Measurements from ENCODE around the gene PECR. TPM values are rescaled to one million over a fixed set of nuclear protein-coding genes. Genes with fewer than 3 reads are reported as not detected.
"Not testable (repeated sequence)": the region's sequence is repeated elsewhere in the genome, so short reads cannot be mapped to it uniquely, and the experiment has no call there.

Gene PECR
- total and polyA plus RNA-seq, 7 experiments from 2014 or later = 15.7 to 34.4 (median 23.4) TPM

DNA sequence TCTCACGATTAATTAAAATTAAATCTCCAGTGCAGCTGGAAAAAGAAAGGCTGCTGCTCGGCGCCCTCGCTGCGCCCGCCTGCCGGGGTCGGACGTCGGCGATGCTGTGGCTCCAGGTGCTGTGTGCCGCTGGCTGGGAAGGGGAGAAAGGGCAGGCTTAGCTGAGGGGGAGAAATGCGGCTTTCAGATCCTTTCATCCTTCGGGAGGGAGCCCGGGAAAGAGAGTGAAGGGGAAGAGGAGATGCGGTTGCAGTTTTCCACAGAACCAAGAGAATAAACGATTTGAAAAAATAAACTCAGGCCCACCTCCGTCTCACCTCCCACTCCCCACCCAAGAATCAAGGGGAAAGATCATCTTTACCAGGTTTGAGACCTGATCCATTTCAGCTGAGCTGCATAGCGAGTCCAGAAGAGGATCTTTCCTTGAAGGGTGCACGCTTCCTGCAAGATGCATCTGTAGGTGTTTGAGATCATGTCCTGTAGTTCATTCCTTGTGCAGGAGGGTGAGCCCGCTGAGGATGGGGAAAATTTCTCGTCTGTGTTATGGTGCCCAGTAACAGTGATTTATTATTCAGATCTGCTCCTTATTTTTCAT, 605 bp upstream of the PECR start:
- H3K36me3 Mint-ChIP-seq = peaks cover 0 to 14% (median 4%) of the 10 kb centered on the region in 5 donors
- DNase-seq (peak in 1 of 9 donors; percentile 14), ATAC-seq (peak; percentile 4)
- peaks cover 42 to 61% of the 10 kb centered on the region in 2 donors for H3K4me1 ChIP-seq (ENCODE audit: control insufficient read depth in 2 of 2, insufficient read depth in 2 of 2, low read length in 2 of 2)
- peaks cover 0 to 3% (median 0%) of the 10 kb centered on the region in 3 experiments for H3K36me3 ChIP-seq (ENCODE audit: control insufficient read depth in 2 of 3, insufficient read depth in 3 of 3, low read length in 3 of 3)
- H3K4me1 Mint-ChIP-seq = peaks cover 50 to 83% (median 66%) of the 10 kb centered on the region in 7 donors
- CTCF ChIA-PET = interaction anchor here (1.0 to 1.8 kb wide), 3 partner anchors 25 to 50 kb away, joined by 3 to 12 read pairs (median 3); partner anchors contain the start of gene XRCC5
- H3K4me3 Mint-ChIP-seq = peak overlapping the region; percentile 76 to 97 (median 94)
- H3K4me3 ChIP-seq (ENCODE audit: low read length) = peak overlapping the region; percentile 95
- no peaks in the 10 kb centered on the region for H3K9me3 Mint-ChIP-seq
- H3K27me3 Mint-ChIP-seq = no peaks in the 10 kb centered on the region
- intact Hi-C loops (cut with micrococcal nuclease) = loop anchor here (2.0 to 10.0 kb wide), 4 partner anchors 47 to 1277 kb away; partner anchors contain the start of genes BARD1 (in 2 of the 2), ATIC (in 1 of the 2) and MREG (in 1 of the 2)
- H3K9me3 ChIP-seq (ENCODE audit: control insufficient read depth in 2 of 3, low read length in 3 of 3) = no peaks in the 10 kb centered on the region
- H3K27ac Mint-ChIP-seq = peak overlapping the region; percentile 59 to 97 (median 95)
- POLR2A ChIA-PET = interaction anchor here (1.0 to 7.3 kb wide), 11 partner anchors 10 to 76 kb away, joined by 3 to 166 read pairs (median 5); partner anchors contain the start of gene XRCC5
- peak overlapping the region; percentile 77 for H3K27ac ChIP-seq (ENCODE audit: low read depth, low read length)
- no peaks in the 10 kb centered on the region for H3K27me3 ChIP-seq (ENCODE audit: control insufficient read depth in 2 of 2, insufficient read depth in 2 of 2, low read length in 2 of 2)

- no peak for DNase-seq
- Histone ChIP-seq H3K4me3 (ENCODE audit: low read length) (peak overlapping the region; percentile 95), H3K36me3 (ENCODE audit: control insufficient read depth in 2 of 3, insufficient read depth in 3 of 3, low read length in 3 of 3) (peaks cover 0 to 3% (median 0%) of the 10 kb centered on the region in 3 experiments), H3K9me3 (ENCODE audit: control insufficient read depth in 2 of 3, low read length in 3 of 3) (no peaks in the 10 kb centered on the region), H3K27me3 (ENCODE audit: control insufficient read depth in 2 of 2, insufficient read depth in 2 of 2, low read length in 2 of 2) (no peaks in the 10 kb centered on the region), H3K27ac (ENCODE audit: low read depth, low read length) (peak overlapping the region; percentile 77), H3K4me1 (ENCODE audit: control insufficient read depth in 2 of 2, insufficient read depth in 2 of 2, low read length in 2 of 2) (peaks cover 42 to 52% of the 10 kb centered on the region in 2 donors)
- ATAC-seq = no peak
- Mint-ChIP-seq H3K27ac (peak overlapping the region; percentile 86 to 97 (median 95)), H3K4me1 (peaks cover 46 to 75% (median 62%) of the 10 kb centered on the region in 7 donors), H3K36me3 (peaks cover 0 to 9% (median 2%) of the 10 kb centered on the region in 5 donors), H3K27me3 (no peaks in the 10 kb centered on the region), H3K4me3 (peak overlapping the region; percentile 76 to 97 (median 94)), H3K9me3 (no peaks in the 10 kb centered on the region)
- intact Hi-C loops (cut with micrococcal nuclease) = loop anchor here (1.0 to 10.0 kb wide), 5 partner anchors 23 to 1276 kb away; partner anchors contain the start of genes BARD1 (in 2 of the 2), ATIC (in 1 of the 2) and XRCC5 (in 1 of the 2)
- CTCF ChIA-PET = interaction anchor here (1.0 to 1.8 kb wide), 3 partner anchors 12 to 28 kb away, joined by 3 to 12 read pairs (median 3); partner anchors contain the start of gene XRCC5
- POLR2A ChIA-PET = interaction anchor here (0.7 to 7.3 kb wide), 8 partner anchors 9 to 48 kb away, joined by 3 to 166 read pairs (median 5); partner anchors contain the start of gene XRCC5
Measured at GRCh38 chr2:216081012-216081411, 597 bp downstream of the PECR start.

- DNase-seq; ATAC-seq; H3K27me3 ChIP-seq (ENCODE audit: control insufficient read depth in 2 of 2, insufficient read depth in 2 of 2, low read length in 2 of 2); H3K27ac ChIP-seq (ENCODE audit: low read depth, low read length); H3K36me3 ChIP-seq (ENCODE audit: control insufficient read depth in 2 of 3, insufficient read depth in 3 of 3, low read length in 3 of 3); H3K9me3 Mint-ChIP-seq; CTCF ChIA-PET; H3K9me3 ChIP-seq (ENCODE audit: control insufficient read depth in 2 of 3, low read length in 3 of 3); H3K4me3 ChIP-seq (ENCODE audit: low read length); H3K27me3 Mint-ChIP-seq; H3K36me3 Mint-ChIP-seq: not testable (repeated sequence)
- peak overlapping the region in 9 of 10 donors; percentile 49 to 97 (median 76) for H3K4me3 Mint-ChIP-seq
- H3K4me1 ChIP-seq (ENCODE audit: control insufficient read depth in 2 of 2, insufficient read depth in 2 of 2, low read length in 2 of 2) = peaks cover 36 to 49% of the 10 kb centered on the region in 2 donors
- POLR2A ChIA-PET = interaction anchor here (1.6 to 7.3 kb wide), 2 partner anchors 31 to 47 kb away, joined by 5 to 166 read pairs; partner anchors contain the start of gene XRCC5
- H3K4me1 Mint-ChIP-seq = peaks cover 44 to 75% (median 67%) of the 10 kb centered on the region in 7 donors
- H3K27ac Mint-ChIP-seq = peak overlapping the region in 5 of 9 donors; percentile 8 to 95 (median 83)
- intact Hi-C loops (cut with micrococcal nuclease) = loop anchor here (2.0 to 10.0 kb wide), 3 partner anchors 45 to 1275 kb away; partner anchors contain the start of genes BARD1 (in 2 of the 2) and ATIC (in 1 of the 2)
Measured at GRCh38 chr2:216080048-216080447, 1.6 kb downstream of the PECR start.

GRCh38 chr2:216078776-216079175, 2.8 kb downstream of the PECR start:
- no peaks in the 10 kb centered on the region for H3K27me3 ChIP-seq (ENCODE audit: control insufficient read depth in 2 of 2, insufficient read depth in 2 of 2, low read length in 2 of 2)
- H3K4me3 ChIP-seq (ENCODE audit: low read length) = no peak overlapping the region
- H3K27me3 Mint-ChIP-seq = no peaks in the 10 kb centered on the region
- H3K36me3 Mint-ChIP-seq = peaks cover 0 to 14% (median 6%) of the 10 kb centered on the region in 5 donors
- no peaks in the 10 kb centered on the region for H3K9me3 Mint-ChIP-seq
- peaks cover 27 to 45% of the 10 kb centered on the region in 2 donors for H3K4me1 ChIP-seq (ENCODE audit: control insufficient read depth in 2 of 2, insufficient read depth in 2 of 2, low read length in 2 of 2)
- DNase-seq = no peak
- H3K27ac ChIP-seq (ENCODE audit: low read depth, low read length) = no peak overlapping the region
- H3K36me3 ChIP-seq (ENCODE audit: control insufficient read depth in 2 of 3, insufficient read depth in 3 of 3, low read length in 3 of 3) = peaks cover 0 to 6% (median 0%) of the 10 kb centered on the region in 3 experiments
- H3K27ac Mint-ChIP-seq = peak overlapping the region in 1 of 9 donors; percentile 25
- H3K4me1 Mint-ChIP-seq = peaks cover 36 to 75% (median 68%) of the 10 kb centered on the region in 7 donors
- POLR2A ChIA-PET = no interaction called here
- intact Hi-C loops (cut with micrococcal nuclease) = no loop called here
- CTCF ChIA-PET = no interaction called here
- H3K9me3 ChIP-seq (ENCODE audit: control insufficient read depth in 2 of 3, low read length in 3 of 3) = no peaks in the 10 kb centered on the region
- no peak for ATAC-seq
- peak overlapping the region in 5 of 10 donors; percentile 32 to 54 (median 40) for H3K4me3 Mint-ChIP-seq

DNA sequence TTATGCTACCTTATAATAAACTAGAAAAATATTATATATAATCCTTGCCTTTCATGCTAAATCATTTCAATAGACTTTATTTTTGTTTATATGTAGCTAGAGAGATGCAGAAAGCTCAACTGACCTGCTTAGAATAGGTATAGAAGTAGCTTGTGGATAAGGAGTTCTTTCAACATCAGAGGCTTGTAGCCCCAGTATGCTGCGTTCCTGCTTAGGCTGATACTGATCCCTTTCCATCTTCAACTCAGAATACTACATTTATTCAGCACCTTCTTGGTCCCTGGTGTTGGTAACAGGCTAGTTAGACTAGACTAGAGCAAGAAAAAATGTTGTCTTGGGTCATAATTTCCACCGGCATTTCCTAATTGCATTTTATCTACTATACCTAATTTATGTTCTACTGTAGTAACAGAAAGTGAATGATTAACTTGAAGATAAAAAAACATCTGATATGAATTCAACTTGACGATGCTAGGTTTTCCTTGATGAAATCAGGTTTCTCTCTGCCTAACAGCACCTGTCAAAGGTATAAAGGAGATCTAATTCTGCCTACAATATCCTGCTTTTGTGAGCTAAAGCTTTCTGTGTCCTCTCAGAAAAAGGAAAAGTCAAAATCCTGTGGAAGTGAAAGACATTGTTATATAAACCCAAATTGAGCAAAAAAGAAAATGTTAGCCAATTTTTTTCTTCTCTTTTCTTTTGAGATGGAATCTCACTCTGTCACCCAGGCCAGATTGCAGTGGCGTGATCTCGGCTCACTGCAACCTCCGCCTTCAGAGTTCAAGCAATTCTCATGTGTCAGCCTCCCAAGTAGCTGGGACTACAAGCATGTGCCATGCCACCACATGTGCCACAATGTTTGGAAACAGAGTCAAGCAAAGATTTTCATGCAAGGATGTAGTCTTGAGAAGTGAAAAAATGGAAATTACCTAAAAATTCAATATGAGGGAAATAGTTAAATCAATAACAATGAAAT, 5.8 kb downstream of the PECR start:
- H3K4me3 Mint-ChIP-seq = peak overlapping the region in 2 of 10 donors; percentile 20 to 40
- DNase-seq (no peak), ATAC-seq (no peak)
- peaks cover 20 to 57% (median 51%) of the 10 kb centered on the region in 7 donors for H3K4me1 Mint-ChIP-seq
- H3K9me3 Mint-ChIP-seq = no peaks in the 10 kb centered on the region
- intact Hi-C loops (cut with micrococcal nuclease) = loop anchor here in 1 of 2 donors (1.0 kb wide), 1 partner anchor 9 kb away; no protein-coding TSS in a partner anchor
- Histone ChIP-seq H3K27ac (ENCODE audit: low read depth, low read length) (no peak overlapping the region), H3K27me3 (ENCODE audit: control insufficient read depth in 2 of 2, insufficient read depth in 2 of 2, low read length in 2 of 2) (no peaks in the 10 kb centered on the region), H3K36me3 (ENCODE audit: control insufficient read depth in 2 of 3, insufficient read depth in 3 of 3, low read length in 3 of 3) (peaks cover 0 to 8% (median 5%) of the 10 kb centered on the region in 3 experiments), H3K9me3 (ENCODE audit: control insufficient read depth in 2 of 3, low read length in 3 of 3) (no peaks in the 10 kb centered on the region), H3K4me1 (ENCODE audit: control insufficient read depth in 2 of 2, insufficient read depth in 2 of 2, low read length in 2 of 2) (peaks cover 7 to 25% of the 10 kb centered on the region in 2 donors), H3K4me3 (ENCODE audit: low read length) (no peak overlapping the region)
- ChIA-PET POLR2A (interaction anchor here (0.9 to 2.3 kb wide), 3 partner anchors 9 to 34 kb away, joined by 3 to 8 read pairs (median 5); no protein-coding TSS in a partner anchor), CTCF (interaction anchor here (0.7 to 1.5 kb wide), 4 partner anchors 8 to 124 kb away, joined by 3 to 4 read pairs (median 4); no protein-coding TSS in a partner anchor)
- H3K27me3 Mint-ChIP-seq = no peaks in the 10 kb centered on the region
- H3K27ac Mint-ChIP-seq = peak overlapping the region in 8 of 9 donors; percentile 25 to 75 (median 48)
- peaks cover 0 to 27% (median 6%) of the 10 kb centered on the region in 5 donors for H3K36me3 Mint-ChIP-seq

Measured in naive thymus-derived CD4-positive, alpha-beta T cell (primary cell).